Adrenal gland (tissue), 5 donors: ENCODE data around the gene FHIT.

Source experiments
- CTCF ChIP-seq, 6 experiments: fragments of 450-650 bp in 4 of 6; fragments of 200-600 bp in 2 of 6; sonication (generic) in 1 of 6; IDR thresholded peaks; 1 replicate in 5 of 6; 2 replicates in 1 of 6; pipeline versions ENCODE4 v1.5.1 to v1.8.0; 2016 to 2021; ENCODE audit warnings: antibody characterized with exemption in 6 of 6, mild to moderate bottlenecking in 2 of 6, moderate library complexity in 1 of 6
- POLR2A ChIP-seq, 2 donors: fragments of 450-650 bp; IDR thresholded peaks; one replicate each; pipeline ENCODE4 v1.6.1; 2017; ENCODE audit warnings: antibody characterized with exemption in 2 of 2, mild to moderate bottlenecking in 2 of 2, moderate library complexity in 1 of 2
- donor health status: DM: no; HTN: no; CAD: no.

DNA sequence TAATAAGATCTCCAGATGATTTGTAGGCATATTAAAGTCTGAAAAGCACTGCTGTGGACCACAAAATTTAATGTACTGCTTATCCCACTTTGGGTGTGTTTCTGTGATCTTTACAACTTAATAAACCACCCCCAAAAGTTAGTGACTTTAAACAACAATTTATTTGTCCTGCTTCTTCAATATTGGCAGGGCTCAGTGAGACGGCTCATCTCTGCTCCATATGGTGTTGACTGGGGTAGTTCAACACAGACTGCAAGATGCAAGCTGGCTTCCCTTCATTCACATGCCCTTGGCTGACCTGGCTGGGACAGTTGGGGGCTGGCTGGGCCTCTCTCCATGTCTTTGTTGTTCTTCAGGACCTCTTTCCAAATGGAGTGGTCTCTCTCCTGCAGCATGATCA, 337.8 kb downstream of the FHIT start:
- TF ChIP-seq CTCF (IDR thresholded peaks at IDR 0.05) = no peak
- no peak for TF ChIP-seq POLR2A (IDR thresholded peaks at IDR 0.05)
